K562 (cell line): ENCODE results near the gene EHBP1. TPM values are rescaled to one million over a fixed set of nuclear protein-coding genes. Genes with fewer than 3 reads are reported as not detected.

Experiments
- ARID4B ChIP-seq: sonication (generic); formaldehyde crosslinking; IDR thresholded peaks from 2 replicates; pipeline ENCODE4 v1.8.0; 2022; ENCODE audit warnings: mild to moderate bottlenecking, missing genetic modification reagents
- CBX5 ChIP-seq: IDR thresholded peaks from 2 replicates; pipeline ENCODE4 v1.6.1; 2014; ENCODE audit warnings: low read depth, borderline replicate concordance
- CXXC5 ChIP-seq: fragments of 250-450 bp; sonication (Bioruptor Pico); IDR thresholded peaks from 2 replicates; pipeline ENCODE4 v1.8.0; 2022; ENCODE audit warnings: inconsistent platforms, mild to moderate bottlenecking, moderate library complexity
- ETV6 ChIP-seq, 3 experiments: fragments of 150-350 bp in 1 of 3; sonication (generic) in 1 of 3; formaldehyde crosslinking in 1 of 3; IDR thresholded peaks; 2 replicates each; pipeline versions ENCODE4 v1.6.1 to v1.8.0; 2014 to 2022; ENCODE audit warnings: borderline replicate concordance in 2 of 3, low read depth in 2 of 3, antibody characterized with exemption in 1 of 3, low read length in 1 of 3, mild to moderate bottlenecking in 1 of 3, missing genetic modification reagents in 1 of 3
- FOXM1 ChIP-seq, 2 experiments: fragments of 450-650 bp in 1 of 2; sonication (generic) in 1 of 2; formaldehyde crosslinking in 1 of 2; IDR thresholded peaks; 2 replicates each; pipeline versions ENCODE4 v1.6.1 to v1.9.0; 2017 to 2022; ENCODE audit warnings: low read depth in 2 of 2, mild to moderate bottlenecking in 2 of 2, missing genetic modification reagents in 1 of 2, moderate library complexity in 1 of 2
- HDAC2 ChIP-seq: fragments of 450-650 bp; IDR thresholded peaks from 2 replicates; pipeline ENCODE4 v1.6.1; 2016; ENCODE audit warnings: mild to moderate bottlenecking
- HMG20A ChIP-seq: fragments of 450-650 bp; formaldehyde crosslinking; conservative IDR thresholded peaks from 2 replicates; pipeline ENCODE4 v1.4.0; 2020; ENCODE audit warnings: mild to moderate bottlenecking, mixed read lengths
- HNRNPLL ChIP-seq: fragments of 200-400 bp; formaldehyde crosslinking; IDR thresholded peaks from 2 replicates; pipeline ENCODE4 v1.6.1; 2017; ENCODE audit warnings: low read length, low read depth, mild to moderate bottlenecking; ENCODE audit not compliant: poor library complexity, severe bottlenecking
- MEF2D ChIP-seq: conservative IDR thresholded peaks from 2 replicates; pipeline ENCODE4 v1.6.1; 2016; ENCODE audit warnings: low read depth, missing genetic modification characterization, missing compliant biosample characterization
- NFRKB ChIP-seq: fragments of 450-650 bp; IDR thresholded peaks from 2 replicates; pipeline ENCODE4 v1.6.1; 2016; ENCODE audit warnings: low read depth
- NFXL1 ChIP-seq: fragments of 450-650 bp; formaldehyde crosslinking; IDR thresholded peaks from 2 replicates; pipeline ENCODE4 v1.4.0; 2021; ENCODE audit warnings: mild to moderate bottlenecking
- POLR2H ChIP-seq: IDR thresholded peaks from 2 replicates; pipeline ENCODE4 v1.6.1; 2016; ENCODE audit warnings: missing genetic modification characterization, low read depth, mild to moderate bottlenecking, control low read depth, missing compliant biosample characterization, moderate library complexity
- RBM17 ChIP-seq: fragments of 200-400 bp; formaldehyde crosslinking; IDR thresholded peaks from 2 replicates; pipeline ENCODE4 v1.6.1; 2017; ENCODE audit warnings: low read depth, mild to moderate bottlenecking, low read length, borderline replicate concordance
- ZBTB33 ChIP-seq: sonication (generic); formaldehyde crosslinking; IDR thresholded peaks from 2 replicates; pipeline ENCODE4 v1.8.1; 2023; ENCODE audit warnings: mild to moderate bottlenecking, missing genetic modification reagents
- ZBTB34 ChIP-seq: fragments of 250-450 bp; sonication (Bioruptor Pico); IDR thresholded peaks from 2 replicates; pipeline ENCODE4 v1.8.0; 2021; ENCODE audit warnings: mild to moderate bottlenecking, moderate library complexity
- ZFP91 ChIP-seq: sonication (generic); formaldehyde crosslinking; IDR thresholded peaks from 2 replicates; pipeline ENCODE4 v1.8.0; 2022; ENCODE audit warnings: mild to moderate bottlenecking, missing genetic modification reagents
- ZNF165 ChIP-seq: fragments of 250-450 bp; sonication (Bioruptor Pico); IDR thresholded peaks from 2 replicates; pipeline ENCODE4 v1.4.0; 2020; ENCODE audit warnings: borderline replicate concordance
- ZNF696 ChIP-seq: fragments of 250-450 bp; sonication (Bioruptor Pico); conservative IDR thresholded peaks from 2 replicates; pipeline ENCODE4 v1.4.0; 2020; ENCODE audit warnings: mild to moderate bottlenecking, moderate library complexity
- ZNF76 ChIP-seq: fragments of 250-450 bp; sonication (Bioruptor Pico); IDR thresholded peaks from 2 replicates; pipeline ENCODE4 v1.4.0; 2020; ENCODE audit warnings: mild to moderate bottlenecking, moderate library complexity, borderline replicate concordance
- polyA plus RNA-seq, 8 experiments: library from polyadenylated mRNA; depleted of rRNA in 4 of 8; stranded (reverse) in 5 of 8; unstranded in 3 of 8; fragments of >200 nt; fragmentation: Nextera tagmentation in 2 of 8; fragmentation: Illumina TruSeq in 1 of 8; extraction: Ambion mirVana in 2 of 8; extraction: Trizol in 1 of 8; gene quantifications; 2 replicates each; pipeline versions ENCODE4 v1.2.1 to v1.2.3, GENCODE V29; 2011 to 2014; ENCODE audit warnings: inconsistent platforms in 1 of 8, missing spikeins in 1 of 8
- total RNA-seq, 7 experiments: library from RNA; depleted of rRNA in 6 of 7; stranded (reverse); fragments of >200 nt in 6 of 7; fragmentation: Illumina TruSeq in 2 of 7; extraction: Trizol in 2 of 7; gene quantifications; 2 replicates each; pipeline versions ENCODE4 v1.2.1 to v1.2.3, GENCODE V29; 2011 to 2021; ENCODE audit warnings: low replicate concordance in 1 of 7

The EHBP1 gene
- total and polyA plus RNA-seq, 9 of the 15 experiments (the other 6 are each of a cell fraction or from before 2014, with no cell fraction given) = 8.9 to 26.6 (median 19.3) TPM

GRCh38 chr2:63041592-63041991, 336.1 kb downstream of the EHBP1 start (continued):
- TF ChIP-seq ZNF165 (CRISPR knock-in tag) = no peak
- no peak for TF ChIP-seq NFXL1
- no peak for TF ChIP-seq HMG20A
- no peak for TF ChIP-seq ARID4B
- TF ChIP-seq HDAC2 = peak; percentile 46; the same call in 1 of the 2 replicates
- TF ChIP-seq RBM17 = no peak
- TF ChIP-seq CBX5 = no peak
- no peak for TF ChIP-seq ETV6 (IDR thresholded peaks at IDR 0.05; ENCODE audit: borderline replicate concordance in 1 of 2, low read depth in 2 of 2, low read length in 1 of 2)
- TF ChIP-seq ETV6 (CRISPR knock-in tag; IDR thresholded peaks at IDR 0.05; ENCODE audit: borderline replicate concordance) = no peak
- TF ChIP-seq POLR2H (tag) = no peak
- no peak for TF ChIP-seq ZNF76 (CRISPR knock-in tag)
- TF ChIP-seq FOXM1 (IDR thresholded peaks at IDR 0.05; ENCODE audit: low read depth) = no peak
- no peak for TF ChIP-seq FOXM1 (CRISPR knock-in tag; IDR thresholded peaks at IDR 0.05; ENCODE audit: low read depth)
- TF ChIP-seq HNRNPLL = no peak
- TF ChIP-seq MEF2D = no peak
- peak; percentile 60; the same call in 1 of the 2 replicates for TF ChIP-seq NFRKB
- TF ChIP-seq ZBTB34 = no peak
- no peak for TF ChIP-seq ZNF696
- TF ChIP-seq CXXC5 = peak; percentile 39; the same call in 1 of the 2 replicates
- no peak for TF ChIP-seq ZFP91 (CRISPR knock-in tag)
- no peak for TF ChIP-seq ZBTB33 (CRISPR knock-in tag)
